GDM1 (cell line): ENCODE results near the gene FAM120B.

Source experiments
- DNase-seq: peaks from one replicate; lab custom pipeline; 2025; lab: John Stamatoyannopoulos, UW

The FAM120B gene

GRCh38 chr6:170445487-170445886, 138.9 kb downstream of the FAM120B start:
- DNase-seq: no peak

- DNase-seq: no peak
Observed at GRCh38 chr6:170445971-170446370, 139.4 kb downstream of the FAM120B start.

GRCh38 chr6:170446841-170447560, 140.4 kb downstream of the FAM120B start:
- no peak for DNase-seq

GRCh38 chr6:170447561-170447930, 141.0 kb downstream of the FAM120B start:
- DNase-seq: no peak

GRCh38 chr6:170448317-170448716, 141.8 kb downstream of the FAM120B start:
- no peak for DNase-seq

GRCh38 chr6:170448751-170449630, 142.4 kb downstream of the FAM120B start:
- no peak for DNase-seq

- no peak for DNase-seq
Observed at GRCh38 chr6:170449835-170450753, 143.5 kb downstream of the FAM120B start.

- no peak for DNase-seq
Observed at GRCh38 chr6:170450916-170451761, 144.6 kb downstream of the FAM120B start.

GRCh38 chr6:170451762-170452651, 145.4 kb downstream of the FAM120B start:
- no peak for DNase-seq

GRCh38 chr6:170452767-170453545, 146.4 kb downstream of the FAM120B start:
- no peak for DNase-seq

- DNase-seq: no peak
Observed at GRCh38 chr6:170453586-170454511, 147.3 kb downstream of the FAM120B start.

- no peak for DNase-seq
Observed at GRCh38 chr6:170454512-170455285, 148.1 kb downstream of the FAM120B start.

GRCh38 chr6:170455335-170455979, 148.9 kb downstream of the FAM120B start:
- DNase-seq: no peak

GRCh38 chr6:170456334-170456733, 149.8 kb downstream of the FAM120B start:
- DNase-seq: no peak
